NCI-H1694 treated with DMSO at 0.1 percent for 48 hours (cell line): Measurements from ENCODE around the gene TRIO.

Experiments
- DNase-seq: peaks from one replicate; lab custom pipeline; 2025; lab: John Stamatoyannopoulos, UW

Gene TRIO

DNA sequence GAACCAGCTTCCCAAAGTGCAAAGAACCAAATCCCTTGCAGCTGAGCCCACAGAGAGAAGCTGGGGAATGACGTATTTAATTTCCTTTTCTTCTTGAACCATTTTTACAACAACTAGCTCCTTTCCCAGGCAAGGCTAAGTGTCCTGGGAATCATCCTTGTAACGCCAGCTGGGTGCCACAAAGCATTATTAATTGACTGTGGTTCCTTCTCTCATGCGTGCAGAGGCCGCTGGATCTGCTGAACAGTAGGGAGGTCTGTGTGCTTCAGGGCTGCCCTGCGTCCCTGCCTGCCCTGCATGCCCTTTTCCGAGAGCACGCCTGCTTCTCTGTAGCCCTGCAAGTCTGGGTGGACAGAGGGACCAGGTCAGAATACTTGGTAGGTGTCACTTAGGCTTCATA, 314.3 kb downstream of the TRIO start:
- peak; percentile 79 for DNase-seq

DNA sequence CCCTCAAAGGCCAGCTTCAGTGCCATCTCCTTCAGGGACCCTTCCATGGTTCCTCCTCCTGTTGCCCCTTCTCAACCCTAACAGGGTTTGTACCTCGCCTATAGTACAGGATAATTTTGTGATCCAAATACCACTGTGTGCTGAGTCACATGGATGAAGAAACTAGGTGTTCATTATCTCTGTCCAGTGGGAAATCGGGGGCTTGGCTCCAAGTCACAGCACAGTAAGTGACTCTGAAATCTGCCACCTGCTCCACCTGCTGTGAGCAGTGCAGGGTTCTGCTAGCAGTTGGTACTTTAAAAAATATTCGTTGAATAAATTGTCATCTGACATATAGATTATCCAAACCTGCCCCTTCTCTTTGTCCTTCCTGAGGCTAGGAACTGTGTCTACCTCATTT, 315.3 kb downstream of the TRIO start:
- DNase-seq = no peak

GRCh38 chr5:14460844-14461398, 317.8 kb downstream of the TRIO start:
- no peak for DNase-seq

DNA sequence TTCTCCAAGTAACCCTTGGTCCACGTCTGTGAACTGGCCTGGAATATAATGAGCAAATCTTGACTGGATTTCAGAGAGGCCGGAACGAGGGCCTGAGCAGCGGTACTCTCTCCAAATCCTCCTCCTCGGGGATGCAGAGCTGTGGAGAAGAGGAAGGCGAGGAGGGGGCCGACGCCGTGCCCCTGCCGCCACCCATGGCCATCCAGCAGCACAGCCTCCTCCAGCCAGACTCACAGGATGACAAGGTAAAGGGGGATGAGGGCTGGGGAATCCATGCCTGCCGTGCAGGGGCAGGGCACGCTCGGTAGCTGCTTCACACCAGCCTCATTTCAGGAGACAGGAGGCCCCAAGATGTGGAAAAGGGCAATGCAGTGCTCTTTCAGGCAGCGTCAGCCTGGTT, 319.5 kb downstream of the TRIO start:
- DNase-seq = no peak

- no peak for DNase-seq
Observed at GRCh38 chr5:14463629-14464028, 320.5 kb downstream of the TRIO start.

- DNase-seq = no peak
Observed at GRCh38 chr5:14464096-14464495, 321.0 kb downstream of the TRIO start.

- no peak for DNase-seq
Observed at GRCh38 chr5:14464671-14465070, 321.5 kb downstream of the TRIO start.

- DNase-seq = no peak
Observed at GRCh38 chr5:14465116-14465515, 322.0 kb downstream of the TRIO start.

DNA sequence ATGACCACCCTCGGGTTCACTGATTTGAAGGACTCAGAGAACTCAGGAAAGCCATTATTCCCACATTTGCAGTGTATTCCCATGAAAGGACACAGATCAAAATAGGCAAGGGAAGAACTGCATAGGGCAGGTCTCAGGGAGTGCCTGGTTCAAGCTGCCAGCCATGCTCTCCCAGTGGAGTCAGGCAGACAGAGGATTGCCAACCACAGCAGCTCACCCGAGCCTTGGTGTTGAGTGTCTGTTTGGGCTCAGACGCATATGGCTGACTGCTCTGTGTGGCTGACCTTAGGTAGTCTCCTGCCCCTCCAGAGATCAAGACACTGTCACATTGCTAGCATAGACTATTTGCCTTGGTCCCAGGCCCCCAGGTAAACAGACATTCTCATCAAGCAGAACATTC, 322.6 kb downstream of the TRIO start:
- DNase-seq = no peak

DNA sequence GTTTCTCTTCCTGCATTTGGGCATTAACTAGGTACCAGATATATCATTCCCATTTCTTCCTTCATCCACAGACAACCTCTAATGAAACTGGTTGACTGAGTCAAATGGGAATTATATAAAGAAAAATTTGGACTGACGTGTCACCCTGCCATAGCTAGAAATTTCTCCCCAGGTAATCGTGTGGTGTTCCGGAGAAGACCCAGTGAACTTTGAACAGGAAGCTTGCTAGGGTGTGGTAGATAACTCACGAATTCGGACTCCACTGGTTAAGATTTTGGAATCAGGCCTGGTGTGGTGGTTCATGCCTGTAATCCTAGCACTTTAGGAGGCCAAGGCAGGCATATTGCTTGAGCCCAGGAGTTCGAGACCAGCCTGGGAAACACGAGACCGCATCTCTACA, 324.1 kb downstream of the TRIO start:
- no peak for DNase-seq

DNA sequence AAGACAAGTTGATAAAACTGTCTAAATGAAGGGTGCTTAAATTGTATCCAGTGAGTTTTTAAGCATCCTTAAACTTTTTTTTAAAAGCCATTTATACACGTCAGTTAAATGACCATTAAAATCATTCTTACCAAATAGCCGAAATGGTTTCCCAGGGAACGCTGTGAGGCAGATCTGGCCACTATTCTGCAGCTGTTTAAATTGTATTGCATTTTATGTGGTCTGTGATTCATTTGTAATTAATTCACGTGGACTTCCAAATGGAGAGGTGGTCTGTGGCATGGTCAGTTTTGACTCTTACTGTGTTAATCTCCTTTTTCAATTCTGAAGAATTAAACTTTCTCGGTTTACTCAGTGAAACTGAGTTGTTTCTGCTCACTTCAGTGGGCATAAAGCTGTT, 324.7 kb downstream of the TRIO start:
- no peak for DNase-seq

- DNase-seq = peak; percentile 63
Observed at GRCh38 chr5:14469551-14470377, 326.6 kb downstream of the TRIO start.

GRCh38 chr5:14471507-14471906, 328.4 kb downstream of the TRIO start:
- DNase-seq = no peak

GRCh38 chr5:14472986-14473567, 329.9 kb downstream of the TRIO start:
- no peak for DNase-seq

GRCh38 chr5:14475045-14475444, 331.9 kb downstream of the TRIO start:
- no peak for DNase-seq

DNA sequence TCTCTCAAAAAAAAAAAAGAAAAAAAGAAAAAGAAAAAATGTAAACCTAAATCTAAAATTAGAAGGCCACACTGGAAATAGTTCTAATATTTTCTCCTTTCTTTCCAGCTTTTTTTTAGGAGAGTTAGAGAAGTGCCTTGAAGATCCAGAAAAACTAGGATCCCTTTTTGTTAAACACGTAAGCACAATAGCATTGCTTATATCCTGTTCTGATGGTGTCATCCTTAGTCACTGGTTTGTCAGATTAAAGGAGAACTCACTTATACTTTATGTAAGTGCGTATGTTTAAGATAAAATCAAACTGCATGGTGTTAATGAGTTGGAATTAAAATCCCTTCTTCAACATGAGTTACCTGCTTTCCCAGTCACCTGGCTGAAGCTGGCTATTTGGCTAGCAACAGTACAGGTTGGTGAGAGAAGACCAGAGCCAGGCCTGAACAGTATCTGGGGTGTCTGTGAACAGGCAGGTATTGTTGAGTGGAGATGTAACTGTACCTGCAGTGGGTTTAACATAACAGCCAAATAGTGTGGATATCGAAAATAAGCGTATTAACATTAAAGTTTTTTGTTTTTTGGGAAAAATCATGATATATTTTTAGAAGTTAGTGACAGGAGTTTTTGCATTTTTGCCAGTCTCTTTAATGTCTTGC, 333.8 kb downstream of the TRIO start:
- DNase-seq = no peak

DNA sequence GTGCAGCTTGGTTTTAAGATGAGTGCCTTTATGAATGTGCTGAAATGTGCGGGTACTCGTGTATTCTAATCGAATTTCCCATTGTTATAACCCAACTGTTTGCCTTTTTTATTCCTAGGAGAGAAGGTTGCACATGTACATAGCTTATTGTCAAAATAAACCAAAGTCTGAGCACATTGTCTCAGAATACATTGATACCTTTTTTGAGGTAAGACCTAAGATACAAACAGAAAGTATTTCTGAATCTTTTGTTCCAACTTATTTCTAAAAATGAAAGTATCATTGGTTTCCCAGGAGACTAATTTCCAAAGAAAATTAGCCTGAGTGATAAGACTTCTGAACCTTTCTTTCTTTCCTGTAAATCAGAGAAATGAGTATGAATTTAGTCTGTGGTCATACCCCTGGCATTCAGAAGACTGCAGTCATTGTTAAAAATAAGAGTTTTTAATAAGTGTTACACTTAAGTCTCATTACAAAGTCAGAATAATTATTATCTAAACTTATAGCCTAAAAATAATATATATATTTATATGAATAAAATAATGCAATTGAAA, 336.1 kb downstream of the TRIO start:
- no peak for DNase-seq

GRCh38 chr5:14481349-14481748, 338.2 kb downstream of the TRIO start:
- DNase-seq = no peak

GRCh38 chr5:14482085-14482484, 338.9 kb downstream of the TRIO start:
- no peak for DNase-seq

DNA sequence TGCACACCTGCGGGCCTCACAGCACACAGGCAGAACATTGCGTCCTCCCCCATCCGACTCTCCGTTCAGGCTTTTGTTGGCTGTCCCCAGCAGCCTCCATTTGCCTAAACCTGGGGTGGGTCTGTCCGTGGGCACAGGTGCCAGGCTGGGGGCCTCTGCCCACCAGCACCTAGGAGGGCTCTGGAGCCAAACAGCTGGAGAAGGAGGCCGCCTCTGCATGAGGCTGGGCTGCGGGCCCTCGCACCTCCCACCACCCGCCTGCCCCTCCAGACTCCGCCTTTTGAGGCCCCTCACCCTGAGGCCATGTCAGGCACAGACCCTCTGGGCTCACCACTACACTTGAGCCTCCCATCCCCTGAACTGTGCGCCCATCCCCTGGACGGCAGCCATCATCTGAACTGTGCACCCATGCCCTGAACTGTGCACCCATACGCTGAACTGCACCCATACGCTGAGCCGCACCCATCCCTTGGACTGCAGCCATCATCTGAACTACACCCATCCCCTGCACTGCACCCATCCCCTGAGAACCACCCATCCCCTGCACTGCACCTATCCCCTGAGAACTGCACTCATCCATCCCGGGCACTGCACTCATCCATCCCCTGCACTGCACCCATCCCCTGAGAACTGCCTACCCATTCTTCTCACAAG, 340.5 kb downstream of the TRIO start:
- DNase-seq = no peak

GRCh38 chr5:14486486-14486885, 343.3 kb downstream of the TRIO start:
- DNase-seq = no peak
